IMR-90 (cell line): ENCODE measurements around the gene ALCAM. TPM values are rescaled to one million over a fixed set of nuclear protein-coding genes. Genes with fewer than 3 reads are reported as not detected.

ENCODE experiments used
- ATAC-seq: fragments of 200-7000 bp; cut with Tn5 transposase; 2 replicates; pipeline ENCODE4 v1.9.1; 2020; ENCODE audit warnings: low read depth, mild to moderate bottlenecking, moderate library complexity
- BruUV-seq: library from RNA; stranded (reverse); fragments of 400-500 nt; replicated peaks from 2 replicates; lab custom pipeline; 2021; lab: Mats Ljungman, UMichigan
- CTCF ChIA-PET: fragments of 300-600 bp; formaldehyde crosslinking; extraction: SDS; loops from one replicate; lab custom pipeline; 2021; ENCODE audit warnings: antibody characterized with exemption; lab: Yijun Ruan, JAX
- POLR2A ChIA-PET: fragments of 300-600 bp; sonication (Branson Sonifier 250); formaldehyde crosslinking; loops from one replicate; lab custom pipeline; 2022; ENCODE audit warnings: antibody characterized with exemption; ENCODE audit not compliant: unreplicated experiment; lab: Charles Lee
- DNase-seq: peaks from one replicate; pipeline ENCODE4 v3.0.0; 2013
- H2AFZ ChIP-seq: replicated peaks from 2 replicates; pipeline ENCODE3; 2013; ENCODE audit warnings: low read length, mild to moderate bottlenecking; ENCODE audit not compliant: poor library complexity
- H2AK5ac ChIP-seq: 2 replicates; pipeline ENCODE4 v1.6.1; 2013; ENCODE audit warnings: low read depth, low read length, inconsistent platforms
- H2AK9ac ChIP-seq: replicated peaks from 2 replicates; pipeline ENCODE3; 2013; ENCODE audit warnings: mild to moderate bottlenecking, low read depth, low read length, moderate library complexity; ENCODE audit not compliant: poor library complexity
- H2BK120ac ChIP-seq: 2 replicates; pipeline ENCODE4 v1.6.1; 2013; ENCODE audit warnings: low read depth, low read length, inconsistent platforms
- H2BK15ac ChIP-seq: 3 replicates; pipeline ENCODE4 v1.6.1; 2013; ENCODE audit warnings: low read depth, low read length, inconsistent platforms
- H2BK20ac ChIP-seq: 2 replicates; pipeline ENCODE4 v1.6.1; 2013; ENCODE audit warnings: low read depth, mild to moderate bottlenecking, inconsistent platforms, low read length, moderate library complexity
- H2BK5ac ChIP-seq: 2 replicates; pipeline ENCODE4 v1.6.1; 2013; ENCODE audit warnings: mild to moderate bottlenecking, low read depth, low read length, inconsistent platforms; ENCODE audit not compliant: poor library complexity, severe bottlenecking
- H3K14ac ChIP-seq: replicated peaks from 2 replicates; pipeline ENCODE4 v1.6.1; 2013; ENCODE audit warnings: low read depth, low read length, inconsistent platforms
- H3K18ac ChIP-seq: 2 replicates; pipeline ENCODE4 v1.6.1; 2013; ENCODE audit warnings: low read depth, low read length, control low read depth
- H3K23ac ChIP-seq: 2 replicates; pipeline ENCODE4 v1.6.1; 2013; ENCODE audit warnings: low read depth, low read length, inconsistent platforms
- H3K27ac ChIP-seq: 2 replicates; pipeline ENCODE4 v1.5.1; 2013; ENCODE audit warnings: mild to moderate bottlenecking, control low read depth, low read length; ENCODE audit not compliant: insufficient read depth
- H3K27me3 ChIP-seq: 2 replicates; pipeline ENCODE4 v1.6.1; 2013; ENCODE audit warnings: low read length; ENCODE audit not compliant: control insufficient read depth, insufficient read depth
- H3K36me3 ChIP-seq: 2 replicates; pipeline ENCODE4 v1.6.1; 2013; ENCODE audit warnings: low read length, mixed read lengths; ENCODE audit not compliant: control insufficient read depth, insufficient read depth
- H3K4ac ChIP-seq: 2 replicates; pipeline ENCODE4 v1.6.1; 2013; ENCODE audit warnings: low read depth, low read length, inconsistent platforms
- H3K4me1 ChIP-seq: 2 replicates; pipeline ENCODE4 v1.6.1; 2013; ENCODE audit warnings: low read length, mixed read lengths; ENCODE audit not compliant: control insufficient read depth, insufficient read depth
- H3K4me2 ChIP-seq: 2 replicates; pipeline ENCODE4 v1.6.1; 2013; ENCODE audit warnings: low read depth, mild to moderate bottlenecking, control low read depth, low read length, moderate library complexity
- H3K4me3 ChIP-seq: 2 replicates; pipeline ENCODE4 v1.5.1; 2013; ENCODE audit warnings: low read depth, mild to moderate bottlenecking, control low read depth, low read length, moderate library complexity; ENCODE audit not compliant: insufficient read depth
- H3K56ac ChIP-seq: 2 replicates; pipeline ENCODE4 v1.6.1; 2013; ENCODE audit warnings: low read length, inconsistent platforms; ENCODE audit not compliant: insufficient read depth; ENCODE audit errors: extremely low read depth
- H3K79me1 ChIP-seq, 2 experiments: 2 replicates each; pipeline ENCODE4 v1.6.1; 2013; ENCODE audit warnings: low read length in 2 of 2, inconsistent platforms in 1 of 2, low read depth in 1 of 2
- H3K9ac ChIP-seq: 2 replicates; pipeline ENCODE4 v1.6.1; 2013; ENCODE audit warnings: low read depth, low read length, control low read depth
- H3K9me1 ChIP-seq: 2 replicates; pipeline ENCODE4 v1.6.1; 2013; ENCODE audit warnings: low read length, inconsistent platforms; ENCODE audit not compliant: insufficient read depth
- H3K9me3 ChIP-seq: 2 replicates; pipeline ENCODE4 v1.6.1; 2013; ENCODE audit warnings: low read length; ENCODE audit not compliant: control insufficient read depth, insufficient read depth
- H4K20me1 ChIP-seq: 2 replicates; pipeline ENCODE4 v1.6.1; 2013; ENCODE audit warnings: low read length, inconsistent platforms; ENCODE audit not compliant: insufficient read depth
- H4K5ac ChIP-seq: 2 replicates; pipeline ENCODE4 v1.6.1; 2013; ENCODE audit warnings: mild to moderate bottlenecking, low read depth, low read length, control low read depth
- H4K8ac ChIP-seq, 2 experiments: 2 replicates each; pipeline ENCODE4 v1.6.1; 2013; ENCODE audit warnings: low read depth in 2 of 2, low read length in 2 of 2, control low read depth in 1 of 2, inconsistent platforms in 1 of 2
- H4K91ac ChIP-seq: 2 replicates; pipeline ENCODE4 v1.6.1; 2013; ENCODE audit warnings: low read depth, low read length, inconsistent platforms; ENCODE audit not compliant: insufficient read depth
- BHLHE40 ChIP-seq: fragments of 150-350 bp; IDR thresholded peaks from 2 replicates; pipeline ENCODE4 v1.6.1; 2016; ENCODE audit warnings: mild to moderate bottlenecking, low read depth, low read length
- CEBPB ChIP-seq: IDR thresholded peaks from 2 replicates; pipeline ENCODE4 v1.6.1; 2012; ENCODE audit warnings: low read depth, low read length, improper control_type of control experiment
- CHD1 ChIP-seq: IDR thresholded peaks from 2 replicates; pipeline ENCODE4 v1.6.1; 2012; ENCODE audit warnings: low read depth, low read length, improper control_type of control experiment
- MAFK ChIP-seq: IDR thresholded peaks from 2 replicates; pipeline ENCODE4 v1.6.1; 2012; ENCODE audit warnings: low read depth, low read length, improper control_type of control experiment
- MAZ ChIP-seq: IDR thresholded peaks from 2 replicates; pipeline ENCODE4 v1.6.1; 2012; ENCODE audit warnings: low read depth, mild to moderate bottlenecking, low read length, improper control_type of control experiment, moderate library complexity, borderline replicate concordance
- MXI1 ChIP-seq: IDR thresholded peaks from 2 replicates; pipeline ENCODE4 v1.6.1; 2012; ENCODE audit warnings: low read depth, mild to moderate bottlenecking, low read length, moderate library complexity, borderline replicate concordance
- NFE2L2 ChIP-seq: fragments of 150-350 bp; IDR thresholded peaks from 2 replicates; pipeline ENCODE4 v1.6.1; 2016; ENCODE audit warnings: low read depth, mild to moderate bottlenecking, low read length
- RAD21 ChIP-seq: IDR thresholded peaks from 2 replicates; pipeline ENCODE4 v1.6.1; 2012; ENCODE audit warnings: low read length, improper control_type of control experiment
- RFX5 ChIP-seq: IDR thresholded peaks from 2 replicates; pipeline ENCODE4 v1.8.0; 2012; ENCODE audit warnings: low read depth, mild to moderate bottlenecking, low read length, moderate library complexity
- SMC3 ChIP-seq: fragments of 150-350 bp; IDR thresholded peaks from 2 replicates; pipeline ENCODE4 v1.6.1; 2016; ENCODE audit warnings: low read depth, mild to moderate bottlenecking, antibody characterized with exemption, low read length, moderate library complexity
- WGBS, 2 experiments: methylation state at CpG; one replicate each; pipeline versions ENCODE4 v1.1.5 to v1.1.7; 2013; ENCODE audit warnings: missing lambda C conversion rate in 2 of 2; ENCODE audit not compliant: insufficient read length in 1 of 2; ENCODE audit errors: extremely low coverage in 2 of 2; 5-methylcytosine and 5-hydroxymethylcytosine counted together
- dilution Hi-C: fragments of 300-500 bp; cut with HindIII; formaldehyde crosslinking; loops from one replicate; pipeline ENCODE4 v1.14.3; 2018; ENCODE audit warnings: low sequenced_read_pairs; ENCODE audit not compliant: unreplicated experiment
- in situ Hi-C: fragments of 300-500 bp; cut with MboI; formaldehyde crosslinking; loops from 3 replicates; pipeline ENCODE4 v1.14.3; 2019; ENCODE audit warnings: low sequenced_read_pairs, inconsistent platforms, mixed read lengths
- intact Hi-C: fragments of 100-400 bp; cut with micrococcal nuclease; formaldehyde crosslinking; loops from 2 replicates; pipeline ENCODE4 v1.10.0; 2022
- polyA plus RNA-seq, 3 experiments: library from polyadenylated mRNA; depleted of rRNA; stranded (reverse); fragments of >200 nt; gene quantifications; 2 replicates each; pipeline ENCODE4 v1.2.3, GENCODE V29; 2012; ENCODE audit warnings: low replicate concordance in 1 of 3
- total RNA-seq: library from RNA; depleted of rRNA; stranded (reverse); fragments of >200 nt; gene quantifications from 2 replicates; pipeline ENCODE4 v1.2.3, GENCODE V29; 2012
- TF ChIP-seq, protein P1 (sequence below): conservative IDR thresholded peaks from 2 replicates; pipeline ENCODE4 v1.5.1; 2012; ENCODE audit warnings: mild to moderate bottlenecking, low read depth, low read length, improper control_type of control experiment
- TF ChIP-seq, protein P2 (sequence below): fragments of 150-350 bp; IDR thresholded peaks from 2 replicates; pipeline ENCODE4 v1.6.1; 2016; ENCODE audit warnings: low read depth, mild to moderate bottlenecking, low read length, moderate library complexity, borderline replicate concordance

The ALCAM gene
- total and polyA plus RNA-seq, 2 of the 4 experiments (the other 2 are of a cell fraction), result 117 to 423 TPM

DNA sequence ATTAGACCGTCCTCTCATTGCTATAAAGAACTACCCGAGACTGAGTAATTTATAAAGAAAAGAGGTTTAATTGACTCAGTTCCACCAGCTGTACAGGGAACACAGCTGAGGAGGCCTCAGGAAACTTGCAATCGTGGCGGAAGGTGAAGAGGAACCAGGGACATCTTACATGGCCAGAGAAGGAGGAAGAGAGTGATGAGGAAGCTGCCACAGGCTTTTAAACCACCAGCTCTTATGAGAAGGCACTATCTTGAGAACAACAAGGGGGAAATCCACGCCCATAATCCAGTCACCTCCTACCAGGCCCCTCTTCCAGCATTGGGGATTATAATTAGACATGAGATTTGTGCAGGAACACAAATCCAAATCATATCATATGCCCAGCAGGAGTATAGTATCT, 138.5 kb downstream of the ALCAM start:
- intact Hi-C loops, result no loop called here
- H3K14ac ChIP-seq, result no peak overlapping the region
- TF ChIP-seq BHLHE40 (no peak), SMC3 (no peak), CHD1 (no peak), MXI1 (no peak), NFE2L2 (no peak), RFX5 (no peak), MAZ (no peak), MAFK (no peak), RAD21 (no peak), CEBPB (no peak)
- TF ChIP-seq, protein P1, sequence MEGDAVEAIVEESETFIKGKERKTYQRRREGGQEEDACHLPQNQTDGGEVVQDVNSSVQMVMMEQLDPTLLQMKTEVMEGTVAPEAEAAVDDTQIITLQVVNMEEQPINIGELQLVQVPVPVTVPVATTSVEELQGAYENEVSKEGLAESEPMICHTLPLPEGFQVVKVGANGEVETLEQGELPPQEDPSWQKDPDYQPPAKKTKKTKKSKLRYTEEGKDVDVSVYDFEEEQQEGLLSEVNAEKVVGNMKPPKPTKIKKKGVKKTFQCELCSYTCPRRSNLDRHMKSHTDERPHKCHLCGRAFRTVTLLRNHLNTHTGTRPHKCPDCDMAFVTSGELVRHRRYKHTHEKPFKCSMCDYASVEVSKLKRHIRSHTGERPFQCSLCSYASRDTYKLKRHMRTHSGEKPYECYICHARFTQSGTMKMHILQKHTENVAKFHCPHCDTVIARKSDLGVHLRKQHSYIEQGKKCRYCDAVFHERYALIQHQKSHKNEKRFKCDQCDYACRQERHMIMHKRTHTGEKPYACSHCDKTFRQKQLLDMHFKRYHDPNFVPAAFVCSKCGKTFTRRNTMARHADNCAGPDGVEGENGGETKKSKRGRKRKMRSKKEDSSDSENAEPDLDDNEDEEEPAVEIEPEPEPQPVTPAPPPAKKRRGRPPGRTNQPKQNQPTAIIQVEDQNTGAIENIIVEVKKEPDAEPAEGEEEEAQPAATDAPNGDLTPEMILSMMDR, result no peak
- TF ChIP-seq, protein P2, sequence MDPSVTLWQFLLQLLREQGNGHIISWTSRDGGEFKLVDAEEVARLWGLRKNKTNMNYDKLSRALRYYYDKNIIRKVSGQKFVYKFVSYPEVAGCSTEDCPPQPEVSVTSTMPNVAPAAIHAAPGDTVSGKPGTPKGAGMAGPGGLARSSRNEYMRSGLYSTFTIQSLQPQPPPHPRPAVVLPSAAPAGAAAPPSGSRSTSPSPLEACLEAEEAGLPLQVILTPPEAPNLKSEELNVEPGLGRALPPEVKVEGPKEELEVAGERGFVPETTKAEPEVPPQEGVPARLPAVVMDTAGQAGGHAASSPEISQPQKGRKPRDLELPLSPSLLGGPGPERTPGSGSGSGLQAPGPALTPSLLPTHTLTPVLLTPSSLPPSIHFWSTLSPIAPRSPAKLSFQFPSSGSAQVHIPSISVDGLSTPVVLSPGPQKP, result no peak
- no peaks in the 10 kb centered on the region for H3K9me3 ChIP-seq
- H3K27ac ChIP-seq, result no peak overlapping the region
- H3K56ac ChIP-seq, result no peak overlapping the region
- CTCF ChIA-PET, result no interaction called here
- no peak overlapping the region for H2AK5ac ChIP-seq
- POLR2A ChIA-PET, result no interaction called here
- in situ Hi-C loops, result no loop called here
- H2BK120ac ChIP-seq, result no peak overlapping the region
- H3K9me1 ChIP-seq, result peaks cover 6% of the 10 kb centered on the region; the same call in 1 of the 2 replicates
- H4K20me1 ChIP-seq, result peaks cover 7% of the 10 kb centered on the region; the same call in 1 of the 2 replicates
- H3K4ac ChIP-seq, result no peak overlapping the region
- peaks cover 21 to 64% of the 10 kb centered on the region in 2 experiments for H3K79me1 ChIP-seq
- no peak overlapping the region for H4K5ac ChIP-seq
- ATAC-seq (no peak), DNase-seq (no peak)
- no peak overlapping the region for H2AK9ac ChIP-seq
- peaks cover 14% of the 10 kb centered on the region for H3K4me1 ChIP-seq
- BruUV-seq, result no TSS peak
- no peak overlapping the region for H2AFZ ChIP-seq
- H3K4me2 ChIP-seq, result no peak overlapping the region
- no peak overlapping the region for H2BK20ac ChIP-seq
- 80% methylated on average over 1 of the region's 5 CpGs; no CpG with 5 or more reads in 1 of the 2 experiments for WGBS, 2 experiments
- H3K36me3 ChIP-seq, result no peaks in the 10 kb centered on the region
- no peak overlapping the region for H3K18ac ChIP-seq
- H2BK5ac ChIP-seq, result no peak overlapping the region
- H3K27me3 ChIP-seq, result no peaks in the 10 kb centered on the region
- no peak overlapping the region for H3K23ac ChIP-seq
- H2BK15ac ChIP-seq, result no peak overlapping the region
- no peak overlapping the region for H3K9ac ChIP-seq
- no peak overlapping the region for H4K91ac ChIP-seq
- dilution Hi-C loops, result no loop called here
- no peak overlapping the region for H3K4me3 ChIP-seq
- H4K8ac ChIP-seq, result no peak overlapping the region
